ENCODE results near the gene TEX14.

The TEX14 gene

DNA sequence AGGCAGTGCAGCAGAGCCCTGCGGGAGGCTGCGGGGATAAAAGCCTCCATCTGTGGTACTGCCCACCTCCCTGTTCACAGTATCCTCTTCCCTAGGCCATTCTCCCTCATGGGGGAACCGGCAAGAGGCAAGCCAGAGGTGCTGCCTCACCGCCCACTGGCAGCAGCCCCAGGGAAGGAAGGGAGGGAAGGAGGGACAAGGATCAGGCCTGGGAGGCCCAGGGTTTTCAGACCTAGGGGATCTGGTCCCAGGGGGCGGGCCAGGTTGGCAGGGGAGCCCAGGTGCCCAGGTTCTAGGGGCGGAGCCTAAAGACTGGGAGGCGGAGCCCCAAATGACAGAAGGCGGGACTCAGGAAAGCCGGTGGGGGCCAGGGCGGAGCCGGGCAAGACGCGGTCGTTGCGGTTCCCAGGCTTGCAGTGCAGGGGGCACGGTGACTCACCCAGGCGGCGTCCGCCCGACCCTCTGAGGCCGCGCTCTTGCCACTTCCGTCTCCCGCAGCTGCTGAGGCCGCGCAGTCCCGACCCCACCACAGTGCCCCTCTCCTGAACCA is 174.4 kb downstream of the TEX14 start:
- no peak for DNase-seq

DNA sequence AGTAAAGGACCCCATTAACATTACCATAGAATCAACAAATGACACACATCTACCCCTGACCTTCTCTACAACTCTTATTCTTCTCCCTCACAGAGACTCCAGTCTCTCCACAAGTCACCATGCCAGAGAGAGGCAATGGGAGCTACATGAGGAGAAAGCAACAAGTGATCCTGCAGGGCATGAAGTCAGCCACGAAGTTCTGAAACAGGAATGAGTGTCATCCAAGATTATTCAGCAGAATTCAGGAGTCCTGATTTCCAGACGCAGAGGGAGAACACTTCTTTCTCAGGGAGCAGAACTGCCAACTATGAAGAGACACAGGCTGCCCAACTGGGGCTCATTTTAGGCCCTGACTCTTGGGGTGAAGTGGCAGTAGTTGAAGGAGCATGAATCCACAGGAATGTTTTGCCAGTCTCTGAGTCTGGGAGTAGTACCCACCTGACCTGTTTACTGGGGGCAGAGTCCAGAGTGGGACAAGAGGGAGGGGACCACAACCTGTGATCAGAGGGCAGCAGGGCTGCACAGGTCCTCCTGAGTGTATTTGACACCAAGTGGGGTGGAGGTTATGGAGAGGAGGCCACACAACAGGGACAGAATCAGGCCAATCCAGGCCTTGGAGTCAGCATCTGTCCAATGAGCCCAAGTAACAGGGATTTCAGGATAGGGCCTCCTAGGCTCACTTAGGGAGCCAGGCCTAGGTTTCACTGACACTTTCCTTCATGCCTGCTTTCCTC is 175.0 kb downstream of the TEX14 start:
- DNase-seq = no peak

DNA sequence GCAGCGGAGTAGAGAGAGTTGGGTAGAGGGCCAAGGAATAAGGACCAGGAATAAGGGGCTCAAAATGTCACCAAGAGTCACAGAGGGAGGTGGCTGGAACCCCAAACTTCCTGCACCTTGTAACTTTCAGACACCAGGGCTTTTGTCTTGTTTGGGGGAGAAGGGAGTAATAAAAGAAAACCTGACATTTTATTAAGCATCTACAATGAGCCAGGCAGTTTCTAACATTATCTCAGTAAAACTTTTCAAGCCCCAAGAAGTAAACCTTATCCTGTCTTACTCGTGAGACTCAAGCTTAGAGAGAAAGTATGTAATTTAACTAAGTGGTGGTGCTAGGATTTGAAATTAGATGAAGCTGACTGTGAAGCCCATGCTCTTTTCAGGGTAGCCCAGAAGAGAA is 176.6 kb downstream of the TEX14 start:
- no peak for DNase-seq

DNA sequence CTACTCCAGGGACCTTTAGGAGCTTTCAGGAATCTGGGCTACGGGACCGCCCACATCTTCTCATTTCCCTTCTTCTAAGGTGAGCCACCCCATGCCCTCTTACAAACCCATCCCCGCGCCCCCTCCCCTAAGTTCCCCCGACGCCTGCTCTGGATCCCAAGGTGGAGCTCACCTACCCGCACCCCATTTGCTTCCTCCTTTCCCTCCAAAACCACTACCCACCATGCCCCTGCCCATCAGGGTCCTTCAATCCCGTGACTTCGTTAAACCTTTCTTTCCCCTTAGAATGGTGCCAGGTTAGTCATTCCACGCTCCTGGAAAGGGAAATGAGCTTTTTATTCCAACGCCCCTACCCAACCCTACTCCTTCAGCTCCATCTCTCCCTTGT is 177.1 kb downstream of the TEX14 start:
- DNase-seq = no peak

DNA sequence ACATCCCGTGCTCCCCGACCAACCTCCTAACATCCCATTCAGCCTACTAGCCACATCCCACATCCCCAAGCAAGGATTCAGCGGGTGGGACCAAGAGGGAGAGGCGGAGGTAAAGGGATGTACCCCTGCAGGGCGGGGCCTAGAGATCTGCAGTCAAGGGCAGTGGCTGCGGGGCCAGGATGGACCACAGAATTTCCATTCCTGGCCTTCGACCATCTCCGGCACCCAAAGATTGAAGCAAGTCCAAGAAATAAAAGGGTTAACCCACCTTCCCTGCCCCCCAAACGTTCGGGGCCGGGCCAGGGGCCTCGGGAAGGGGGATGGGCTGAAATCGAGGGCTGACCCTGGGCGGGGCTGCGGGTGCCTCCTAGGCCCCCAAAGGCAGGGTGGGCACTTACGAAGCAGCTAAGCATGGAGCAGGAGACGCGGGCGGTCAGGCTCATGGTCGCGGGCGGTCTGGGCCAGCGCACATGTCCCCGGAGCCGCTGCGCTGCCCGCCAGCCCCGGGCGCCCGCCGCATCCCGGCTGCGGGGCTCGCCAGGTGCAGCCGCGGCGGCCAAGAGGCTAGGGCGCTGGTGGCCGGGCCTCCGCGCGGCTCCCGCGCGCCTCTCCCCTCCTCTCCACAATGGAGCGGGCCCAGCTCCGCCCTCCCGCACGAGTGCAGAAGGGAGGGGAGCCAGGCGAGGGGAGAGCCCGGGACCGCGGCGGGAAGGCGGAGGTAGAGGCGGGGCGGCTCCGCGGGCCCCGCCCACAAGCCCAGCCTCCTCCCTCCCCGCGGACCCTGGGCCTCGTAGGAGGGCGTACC is 177.7 kb downstream of the TEX14 start, which contains the start of gene MTMR4:
TSS of gene MTMR4 (minus strand) at position 674 of the 805 bp plus-strand sequence. CDS start at position 443, 231 bp downstream.
- DNase-seq = peak; percentile 66 to 83

DNA sequence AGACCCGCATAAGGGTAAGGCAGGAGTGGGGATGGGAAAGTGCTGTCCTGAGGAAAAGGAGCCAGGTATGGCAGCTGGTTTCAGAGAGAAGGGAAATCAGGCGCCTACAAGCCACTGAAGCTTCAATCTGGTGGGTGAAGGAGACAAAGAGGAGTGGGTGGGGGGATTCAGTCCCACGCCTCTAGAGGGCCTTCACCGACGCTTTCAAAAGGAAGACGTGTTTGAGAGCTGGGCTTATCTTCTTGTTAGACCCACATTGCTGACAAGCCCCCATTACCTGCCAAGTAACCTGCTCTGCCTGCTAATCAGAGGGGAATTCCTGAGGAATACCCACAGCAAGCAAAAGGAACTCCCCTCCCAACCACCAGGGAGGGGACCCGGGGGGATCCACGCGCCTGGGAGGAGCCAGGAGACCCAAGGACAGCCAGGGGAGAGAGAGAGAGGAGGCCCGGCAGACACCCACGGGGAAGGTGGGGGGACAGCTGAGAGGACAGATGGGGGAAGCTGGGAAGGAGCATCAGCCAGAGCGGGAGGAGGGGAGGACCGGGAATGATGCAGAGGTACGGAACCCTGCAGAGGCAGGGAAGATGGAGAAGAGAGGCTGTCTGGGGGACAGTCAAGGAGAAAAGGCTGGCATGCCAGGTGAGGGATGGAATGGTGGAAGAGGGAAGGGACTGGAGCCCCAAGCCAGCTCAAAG is 178.4 kb downstream of the TEX14 start:
- DNase-seq = no peak

DNA sequence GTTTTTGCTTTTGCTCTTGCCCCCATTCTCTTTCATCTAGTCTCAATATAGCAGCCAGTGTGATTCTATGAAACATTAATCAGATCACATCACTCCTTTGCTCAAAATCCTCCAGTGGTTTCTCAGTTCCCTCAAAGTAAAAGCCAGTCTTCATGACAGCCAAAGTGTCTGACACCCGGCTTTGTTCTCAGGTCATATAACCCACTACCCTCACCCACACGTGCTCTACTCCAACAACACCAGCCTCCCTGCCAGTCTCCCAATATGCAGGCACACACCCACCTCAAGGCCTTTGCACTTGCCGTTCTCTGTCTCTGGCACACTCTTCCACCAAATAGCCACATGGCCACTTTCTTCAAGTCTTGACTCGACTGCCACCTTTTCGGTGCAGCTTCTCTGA is 181.8 kb downstream of the TEX14 start:
- no peak for DNase-seq

DNA sequence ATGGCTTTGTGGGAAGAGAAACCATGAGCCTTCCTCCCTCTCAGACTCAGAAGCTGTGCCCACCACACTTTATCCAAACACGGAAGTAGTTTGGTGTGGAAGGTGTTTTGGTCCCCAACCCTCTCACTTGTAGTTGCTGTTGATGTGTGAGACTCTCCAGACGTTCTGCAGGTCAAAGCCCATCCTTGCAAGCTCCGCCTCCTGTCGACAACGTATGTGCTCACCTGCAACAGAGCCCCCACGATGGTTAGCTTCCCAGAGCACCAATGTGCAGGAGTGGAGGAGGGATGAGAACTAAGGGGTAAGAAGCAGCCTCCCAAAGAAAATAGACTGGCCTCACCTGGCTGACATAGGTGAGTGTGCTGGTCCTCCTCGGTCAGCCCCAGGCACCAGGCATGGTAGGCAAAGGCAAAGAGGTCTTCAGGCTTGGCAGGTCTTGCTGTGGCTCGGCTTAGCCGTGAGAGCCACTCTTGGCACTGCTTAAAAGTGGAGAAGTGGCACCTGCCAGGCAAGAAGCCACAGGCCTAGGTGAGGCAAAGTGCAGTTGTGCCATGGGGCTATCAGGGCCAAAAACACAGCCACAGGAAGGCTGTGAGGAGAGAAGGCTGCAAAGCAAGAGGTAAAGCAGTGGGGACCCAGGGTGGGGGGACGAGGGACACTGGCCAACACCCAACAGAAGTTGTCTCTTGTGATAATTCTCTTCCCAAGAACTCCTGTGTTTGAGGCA is 183.3 kb downstream of the TEX14 start:
- no peak for DNase-seq

DNA sequence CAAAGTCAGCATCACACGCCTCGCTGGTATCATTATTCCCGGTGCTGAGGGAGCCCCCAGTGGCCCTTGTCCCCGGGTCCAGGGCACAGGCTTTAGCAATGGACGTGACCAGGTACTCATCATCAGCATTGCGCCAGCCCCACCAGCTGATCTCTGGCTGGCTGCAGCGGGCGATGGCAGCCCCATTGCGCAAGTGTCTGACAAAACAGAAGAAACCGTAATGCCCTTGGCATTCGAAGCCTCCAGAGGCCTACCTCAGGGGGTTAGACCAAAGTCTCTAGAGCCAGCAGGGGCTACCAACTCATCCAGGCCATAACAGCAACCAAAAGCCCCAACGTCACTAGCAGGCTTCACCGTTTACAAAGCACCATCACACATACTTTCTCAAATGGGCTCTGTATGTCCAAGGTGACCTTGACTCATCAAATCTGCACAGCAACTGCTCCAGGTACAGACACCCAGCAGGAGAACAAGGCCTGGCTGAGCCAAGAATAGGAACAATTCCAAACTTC is 184.7 kb downstream of the TEX14 start:
- DNase-seq = no peak

All from AML-193 (cell line).